22Rv1 (cell line): Measurements from ENCODE around the gene MIB2.

Experiments used
- H3K27ac ChIP-seq: fragments of 450-650 bp; 2 replicates; pipeline ENCODE4 v1.5.1; 2017
- CTCF ChIP-seq: fragments of 450-650 bp; IDR thresholded peaks from 2 replicates; pipeline ENCODE4 v1.5.1; 2017; ENCODE audit warnings: mild to moderate bottlenecking
- ZFX ChIP-seq: fragments of 450-650 bp; IDR thresholded peaks from 2 replicates; pipeline ENCODE4 v1.6.1; 2017; ENCODE audit warnings: antibody characterized with exemption, borderline replicate concordance

The MIB2 gene

GRCh38 chr1:1627261-1627828 is 12.0 kb downstream of the MIB2 start:
- TF ChIP-seq ZFX (no peak), CTCF (no peak)
- no peak overlapping the region for H3K27ac ChIP-seq

- TF ChIP-seq CTCF (no peak), ZFX (no peak)
- no peak overlapping the region for H3K27ac ChIP-seq
These were observed 12.8 kb downstream of the MIB2 start for GRCh38 chr1:1627829-1628753.

- TF ChIP-seq ZFX (no peak), CTCF (no peak)
- H3K27ac ChIP-seq, result no peak overlapping the region
These were observed 13.6 kb downstream of the MIB2 start for GRCh38 chr1:1628754-1629429.

GRCh38 chr1:1629430-1630190 is 14.3 kb downstream of the MIB2 start:
- no peak overlapping the region for H3K27ac ChIP-seq
- TF ChIP-seq ZFX, result no peak
- no peak for TF ChIP-seq CTCF

GRCh38 chr1:1630191-1630964 is 15.1 kb downstream of the MIB2 start:
- H3K27ac ChIP-seq, result no peak overlapping the region
- TF ChIP-seq ZFX, result no peak
- no peak for TF ChIP-seq CTCF

- no peak overlapping the region for H3K27ac ChIP-seq
- no peak for TF ChIP-seq CTCF
These were observed 15.9 kb downstream of the MIB2 start for GRCh38 chr1:1630965-1631781.
